DMS79 (cell line): ENCODE measurements around the gene MEGF11.

Experiments
- DNase-seq: peaks from one replicate; lab custom pipeline; 2025; lab: John Stamatoyannopoulos, UW

The MEGF11 gene

GRCh38 chr15:65847989-65848388 lies 405.6 kb downstream of the MEGF11 start:
- DNase-seq: no peak

DNA sequence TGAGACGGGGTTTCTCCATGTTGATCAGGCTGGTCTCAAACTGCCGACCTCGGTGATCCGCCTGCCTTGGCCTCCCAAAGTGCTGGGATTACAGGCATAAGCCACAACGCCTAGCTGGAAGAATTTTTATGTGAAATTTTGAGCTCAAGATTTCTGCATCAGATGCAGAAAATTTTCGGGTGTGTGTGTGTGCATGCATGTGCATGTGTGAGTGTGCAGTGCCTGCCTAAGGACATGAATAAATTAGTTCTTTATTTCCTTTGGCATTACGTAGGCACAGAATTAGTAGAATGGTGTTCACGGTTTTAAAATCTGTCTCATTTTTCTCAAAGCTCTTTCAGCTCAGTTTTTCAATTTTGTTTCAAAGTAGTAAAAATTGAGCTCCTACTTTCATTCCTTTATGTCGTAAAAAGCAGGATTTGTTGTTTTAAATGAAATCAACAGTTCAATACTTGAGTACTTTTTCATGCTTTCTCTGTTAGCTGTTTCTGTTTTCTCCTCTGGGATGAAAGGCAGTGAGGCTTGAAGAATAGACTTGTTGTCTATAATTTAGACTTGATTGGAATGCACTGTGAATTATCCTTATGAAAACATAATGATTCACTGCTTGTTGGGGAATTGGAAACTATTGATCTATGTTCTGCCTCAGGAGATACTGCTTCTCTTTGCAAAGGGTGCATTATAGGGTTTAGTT lies 407.6 kb downstream of the MEGF11 start:
- no peak for DNase-seq
